GM23338 (cell line): ENCODE results near the gene WARS2.

ENCODE experiments used
- CTCF ChIP-seq, 2 experiments: fragments of 200-600 bp in 1 of 2; sonication (generic) in 1 of 2; conservative IDR thresholded peaks; 2 replicates each; pipeline versions ENCODE4 v1.5.1 to v1.6.1; 2016 to 2017; ENCODE audit warnings: antibody characterized with exemption in 2 of 2, low read depth in 2 of 2, mild to moderate bottlenecking in 2 of 2, moderate library complexity in 1 of 2
- EZH2 ChIP-seq: fragments of 200-600 bp; sonication (generic); IDR thresholded peaks from one replicate; pipeline ENCODE4 v1.8.0; 2017; ENCODE audit warnings: antibody characterized with exemption, mild to moderate bottlenecking, low read depth; ENCODE audit not compliant: unreplicated experiment
- EZH2phosphoT487 ChIP-seq: fragments of 200-600 bp; sonication (generic); IDR thresholded peaks from one replicate; pipeline ENCODE4 v1.8.1; 2018; ENCODE audit warnings: antibody characterized with exemption; ENCODE audit not compliant: unreplicated experiment
- POLR2AphosphoS5 ChIP-seq: IDR thresholded peaks from 2 replicates; pipeline ENCODE4 v1.6.1; 2016; ENCODE audit warnings: antibody characterized with exemption, low read depth

- no peak for TF ChIP-seq EZH2
- no peak for TF ChIP-seq CTCF (conservative IDR thresholded peaks at IDR 0.05; ENCODE audit: low read depth in 2 of 2)
- no peak for TF ChIP-seq EZH2phosphoT487
- TF ChIP-seq POLR2AphosphoS5, result no peak
Observed at GRCh38 chr1:119071321-119071720, 69.1 kb downstream of the WARS2 start.
